Kidney (tissue), 14 donors: ENCODE measurements around the gene PPP1R14B. TPM values are rescaled to one million over a fixed set of nuclear protein-coding genes. Genes with fewer than 3 reads are reported as not detected.

ENCODE experiments used
- DNase-seq, 5 donors: peaks; one replicate each; pipeline ENCODE4 v3.0.0-alpha.2; 2013 to 2020
- FAIRE-seq: peaks from 2 replicates; lab custom pipeline; 2012; peaks lifted over from hg19 to GRCh38; lab: Jason Lieb, UNC
- H3K27ac ChIP-seq, 2 donors: one replicate each; pipeline ENCODE4 v1.7.0; 2013; ENCODE audit warnings: low read depth in 2 of 2, low read length in 2 of 2, inconsistent platforms in 1 of 2
- H3K27me3 ChIP-seq: one replicate; pipeline ENCODE4 v1.7.1; 2013; ENCODE audit warnings: low read length, inconsistent platforms; ENCODE audit not compliant: control insufficient read depth, insufficient read depth
- H3K36me3 ChIP-seq, 3 donors: one replicate each; pipeline versions ENCODE4 v1.7.0 to v1.7.1; 2013; ENCODE audit warnings: low read length in 3 of 3, control low read depth in 1 of 3, inconsistent platforms in 1 of 3; ENCODE audit not compliant: insufficient read depth in 3 of 3, control insufficient read depth in 2 of 3
- H3K4me1 ChIP-seq, 3 donors: one replicate each; pipeline versions ENCODE4 v1.7.0 to v1.7.1; 2013; ENCODE audit warnings: low read length in 3 of 3, inconsistent platforms in 1 of 3, low read depth in 1 of 3; ENCODE audit not compliant: control insufficient read depth in 2 of 3, insufficient read depth in 2 of 3
- H3K4me3 ChIP-seq, 3 donors: one replicate each; pipeline versions ENCODE4 v1.7.0 to v1.8.1; 2013; ENCODE audit warnings: low read length in 3 of 3, control low read depth in 1 of 3, inconsistent platforms in 1 of 3
- H3K9ac ChIP-seq, 3 donors: one replicate each; pipeline versions ENCODE4 v1.7.0 to v1.7.1; 2013; ENCODE audit warnings: low read length in 3 of 3, control low read depth in 1 of 3, inconsistent platforms in 1 of 3
- H3K9me3 ChIP-seq, 3 donors: one replicate each; pipeline versions ENCODE4 v1.7.0 to v1.7.1; 2013; ENCODE audit warnings: low read length in 3 of 3, control low read depth in 1 of 3, inconsistent platforms in 1 of 3; ENCODE audit not compliant: control insufficient read depth in 2 of 3, insufficient read depth in 1 of 3
- intact Hi-C: fragments of 100-400 bp; cut with DNase I; formaldehyde crosslinking; loops from one replicate; pipeline ENCODE4 v1.11.1; 2022
- polyA plus RNA-seq: library from polyadenylated mRNA; stranded (reverse); fragments of 350-450 nt; fragmentation: Illumina TruSeq; extraction: RNeasy Lipid Tissue Mini Kit (QIAGEN cat#74804); gene quantifications from one replicate; pipeline ENCODE4 v1.2.3, GENCODE V29; 2014; ENCODE audit warnings: low read depth, low replicate concordance; ENCODE audit not compliant: insufficient read depth
- total RNA-seq: library from RNA; stranded (reverse); fragmentation: NEBNext Ultra II Directional; extraction: Animal tissue kit (Norgen Biotek cat#: 25700); gene quantifications from one replicate; pipeline ENCODE4 v1.2.1, GENCODE V29; 2021
- TF ChIP-seq, protein P1 (sequence below): IDR thresholded peaks from 3 replicates; pipeline ENCODE4 v1.5.1; 2012; ENCODE audit warnings: mild to moderate bottlenecking, moderate library complexity, borderline replicate concordance; ENCODE audit not compliant: insufficient read depth; ENCODE audit errors: extremely low read depth
- donor health status: control.
- donor health status: control.
- donor health status: control.
- donor health status: control.
- donor health status: control.
- donor health status: DM: yes; HTN: yes; CAD: no.
- donor health status: Normal renal cell carcinoma (clear cell type).

Gene PPP1R14B
- total and polyA plus RNA-seq, 2 donors from 2014 or later, result 86.5 to 145 TPM

DNA sequence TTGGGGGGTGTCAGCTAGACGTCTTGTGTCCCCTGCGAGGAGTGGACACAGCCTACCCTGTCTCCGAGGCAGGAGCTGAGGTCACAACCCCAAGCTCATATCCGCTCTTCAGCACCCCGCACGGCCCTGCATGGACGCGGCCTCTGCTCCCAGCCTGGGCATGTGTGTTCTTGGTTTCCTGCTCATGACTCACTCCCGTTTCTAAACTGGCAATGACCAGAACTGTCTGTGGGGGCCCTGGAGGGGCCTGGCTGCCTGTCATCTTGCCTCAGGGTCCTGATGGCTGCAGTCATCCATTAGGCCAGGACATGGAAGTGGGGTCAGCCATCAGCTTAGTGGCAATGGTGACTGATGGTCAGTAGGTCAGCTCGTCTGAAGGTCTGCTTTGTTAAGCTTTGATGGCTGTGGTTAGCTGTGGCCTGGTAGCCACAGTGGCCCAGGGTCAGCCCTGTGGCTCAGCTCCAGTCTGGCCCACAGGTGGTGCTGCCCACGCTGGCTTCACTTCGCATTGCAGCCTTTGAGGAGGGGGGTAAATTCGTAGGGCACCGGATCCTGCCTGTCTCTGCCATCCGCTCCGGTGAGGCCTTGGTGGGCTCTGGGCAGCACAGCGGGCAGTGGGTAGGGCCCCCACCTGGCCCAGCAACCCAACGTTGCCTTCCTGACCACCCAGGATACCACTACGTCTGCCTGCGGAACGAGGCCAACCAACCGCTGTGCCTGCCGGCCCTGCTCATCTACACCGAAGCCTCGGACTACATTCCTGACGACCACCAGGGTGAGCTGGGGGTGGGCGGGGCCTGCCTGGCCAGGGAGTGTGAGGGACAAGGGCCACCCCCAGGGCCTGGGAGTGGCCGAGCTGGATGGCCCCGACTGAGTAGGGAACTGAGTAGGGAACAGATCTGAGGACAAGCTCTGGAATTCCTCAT lies 16.5 kb upstream of the PPP1R14B start:
- intact Hi-C loops, result no loop called here
- DNase-seq (peak; percentile 65 to 85 (median 73)), FAIRE-seq (no peak)
- H3K36me3 ChIP-seq, result peaks cover 0 to 10% (median 0%) of the 10 kb centered on the region in 3 donors
- H3K27ac ChIP-seq, result no peak overlapping the region
- TF ChIP-seq, protein P1, sequence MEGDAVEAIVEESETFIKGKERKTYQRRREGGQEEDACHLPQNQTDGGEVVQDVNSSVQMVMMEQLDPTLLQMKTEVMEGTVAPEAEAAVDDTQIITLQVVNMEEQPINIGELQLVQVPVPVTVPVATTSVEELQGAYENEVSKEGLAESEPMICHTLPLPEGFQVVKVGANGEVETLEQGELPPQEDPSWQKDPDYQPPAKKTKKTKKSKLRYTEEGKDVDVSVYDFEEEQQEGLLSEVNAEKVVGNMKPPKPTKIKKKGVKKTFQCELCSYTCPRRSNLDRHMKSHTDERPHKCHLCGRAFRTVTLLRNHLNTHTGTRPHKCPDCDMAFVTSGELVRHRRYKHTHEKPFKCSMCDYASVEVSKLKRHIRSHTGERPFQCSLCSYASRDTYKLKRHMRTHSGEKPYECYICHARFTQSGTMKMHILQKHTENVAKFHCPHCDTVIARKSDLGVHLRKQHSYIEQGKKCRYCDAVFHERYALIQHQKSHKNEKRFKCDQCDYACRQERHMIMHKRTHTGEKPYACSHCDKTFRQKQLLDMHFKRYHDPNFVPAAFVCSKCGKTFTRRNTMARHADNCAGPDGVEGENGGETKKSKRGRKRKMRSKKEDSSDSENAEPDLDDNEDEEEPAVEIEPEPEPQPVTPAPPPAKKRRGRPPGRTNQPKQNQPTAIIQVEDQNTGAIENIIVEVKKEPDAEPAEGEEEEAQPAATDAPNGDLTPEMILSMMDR, result no peak
- H3K27me3 ChIP-seq, result no peaks in the 10 kb centered on the region
- no peak overlapping the region for H3K9ac ChIP-seq
- H3K4me1 ChIP-seq, result peaks cover 0 to 5% (median 2%) of the 10 kb centered on the region in 3 donors
- no peaks in the 10 kb centered on the region for H3K9me3 ChIP-seq
- no peak overlapping the region for H3K4me3 ChIP-seq

DNA sequence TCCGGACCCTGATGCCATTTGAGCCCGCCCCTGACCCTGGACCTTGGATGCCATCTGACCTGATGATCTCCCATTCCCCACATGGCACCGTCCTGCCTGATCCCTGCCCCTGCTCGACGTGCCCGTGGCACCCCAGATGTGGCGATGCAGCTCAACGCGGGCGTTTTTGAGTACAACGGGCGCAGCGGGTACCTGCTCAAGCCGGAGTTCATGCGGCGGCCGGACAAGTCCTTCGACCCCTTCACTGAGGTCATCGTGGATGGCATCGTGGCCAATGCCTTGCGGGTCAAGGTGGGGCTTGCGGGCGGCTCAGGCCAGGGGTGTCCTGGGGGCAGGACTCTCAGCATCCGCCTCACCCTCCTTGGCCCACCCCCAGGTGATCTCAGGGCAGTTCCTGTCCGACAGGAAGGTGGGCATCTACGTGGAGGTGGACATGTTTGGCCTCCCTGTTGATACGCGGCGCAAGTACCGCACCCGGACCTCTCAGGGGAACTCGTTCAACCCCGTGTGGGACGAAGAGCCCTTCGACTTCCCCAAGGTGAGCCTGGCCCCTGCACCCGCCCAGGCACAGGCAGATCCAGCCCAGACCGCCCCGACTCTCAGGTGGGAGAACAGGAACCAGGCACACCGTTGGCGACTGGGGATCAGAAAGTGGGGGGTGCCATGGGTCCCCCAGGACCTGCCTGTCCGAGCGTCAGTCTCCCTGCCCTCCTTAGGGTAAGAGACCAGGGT lies 15.7 kb upstream of the PPP1R14B start:
- no peaks in the 10 kb centered on the region for H3K4me1 ChIP-seq
- DNase-seq (peak in 1 of 5 donors; percentile 75), FAIRE-seq (no peak)
- no peaks in the 10 kb centered on the region for H3K9me3 ChIP-seq
- TF ChIP-seq, protein P1, result no peak
- H3K4me3 ChIP-seq, result no peak overlapping the region
- intact Hi-C loops, result no loop called here
- peaks cover 0 to 10% (median 0%) of the 10 kb centered on the region in 3 donors for H3K36me3 ChIP-seq
- H3K27ac ChIP-seq, result no peak overlapping the region
- no peak overlapping the region for H3K9ac ChIP-seq
- H3K27me3 ChIP-seq, result no peaks in the 10 kb centered on the region

DNA sequence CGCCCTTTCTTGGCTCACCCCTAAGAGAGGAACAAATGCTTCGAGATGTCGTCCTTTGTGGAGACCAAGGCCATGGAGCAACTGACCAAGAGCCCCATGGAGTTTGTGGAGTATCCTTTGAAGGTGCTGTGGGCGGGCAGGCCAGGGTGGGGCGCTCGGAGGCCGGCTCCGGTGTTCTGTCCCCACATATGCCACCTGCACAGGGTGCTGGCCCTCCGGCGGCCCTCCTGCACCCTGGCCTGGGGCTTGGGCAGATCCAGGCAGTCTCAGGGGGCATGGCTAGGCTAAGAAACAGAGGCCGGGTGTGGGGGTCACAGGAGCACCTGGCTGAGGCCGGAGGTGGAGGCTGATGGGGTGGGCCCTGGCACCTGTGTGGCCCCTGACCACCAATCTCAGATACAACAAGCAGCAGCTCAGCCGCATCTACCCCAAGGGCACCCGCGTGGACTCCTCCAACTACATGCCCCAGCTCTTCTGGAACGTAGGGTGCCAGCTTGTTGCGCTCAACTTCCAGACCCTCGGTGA lies 14.9 kb upstream of the PPP1R14B start:
- intact Hi-C loops, result no loop called here
- no peaks in the 10 kb centered on the region for H3K4me1 ChIP-seq
- H3K36me3 ChIP-seq, result peaks cover 0 to 10% (median 0%) of the 10 kb centered on the region in 3 donors
- H3K27me3 ChIP-seq, result no peaks in the 10 kb centered on the region
- H3K9me3 ChIP-seq, result no peaks in the 10 kb centered on the region
- H3K4me3 ChIP-seq, result no peak overlapping the region
- TF ChIP-seq, protein P1, result no peak
- FAIRE-seq, result no peak
- DNase-seq, result peak in 1 of 5 donors; percentile 65
- no peak overlapping the region for H3K27ac ChIP-seq
- no peak overlapping the region for H3K9ac ChIP-seq
